ENCODE results near the gene LZTR1. TPM values are rescaled to one million over a fixed set of nuclear protein-coding genes. Genes with fewer than 3 reads are reported as not detected.

LZTR1 gene
- total RNA-seq, 1 experiment from 2014 or later = 37.2 TPM

- Mint-ChIP-seq H3K27me3 (ENCODE audit: insufficient read depth, unreplicated experiment) (no peaks in the 10 kb centered on the region), H3K27ac (ENCODE audit: unreplicated experiment) (no peak overlapping the region), H3K36me3 (ENCODE audit: insufficient read depth, unreplicated experiment) (peaks cover 8% of the 10 kb centered on the region), H3K9me3 (ENCODE audit: unreplicated experiment) (peaks cover 8% of the 10 kb centered on the region), H3K4me3 (ENCODE audit: unreplicated experiment) (no peak overlapping the region), H3K4me1 (ENCODE audit: low read depth, unreplicated experiment) (no peaks in the 10 kb centered on the region)
- no peaks in the 10 kb centered on the region for H3K36me3 ChIP-seq (ENCODE audit: control insufficient read depth, insufficient read depth, low read length)
- POLR2A ChIA-PET = no interaction called here
- CTCF ChIA-PET = no interaction called here
- H3K27me3 ChIP-seq (replicated peaks; ENCODE audit: control insufficient read depth, insufficient read depth, low read length) = no peaks in the 10 kb centered on the region; the same call in 1 of the 2 replicates
- 0 out of 2 replicates have a peak, but pooled peaks cover 3% of the 10 kb centered on the region for H3K9me3 ChIP-seq
- intact Hi-C loops (cut with micrococcal nuclease; ENCODE audit: unreplicated experiment) = no loop called here
- TF ChIP-seq CTCF (IDR thresholded peaks at IDR 0.05; ENCODE audit: insufficient read depth in 1 of 2, low read depth in 1 of 2, low read length in 1 of 2, severe bottlenecking in 1 of 2, unreplicated experiment in 1 of 2) = no peak
- no TSS peak for BruUV-seq (replicated peaks)
- no peak for DNase-seq
- H3K4me1 ChIP-seq = peaks cover 14% of the 10 kb centered on the region; the same call in 1 of the 2 replicates
- no peak overlapping the region for H3K4me3 ChIP-seq (ENCODE audit: low read depth, low read length)
Measured at GRCh38 chr22:20978419-20978818, 3.7 kb upstream of the LZTR1 start.

GRCh38 chr22:20979243-20979809 is 2.8 kb upstream of the LZTR1 start:
- intact Hi-C loops (cut with micrococcal nuclease; ENCODE audit: unreplicated experiment) = no loop called here
- Histone ChIP-seq H3K4me1 (peaks cover 14% of the 10 kb centered on the region; the same call in 1 of the 2 replicates), H3K9me3 (0 out of 2 replicates have a peak, but pooled peaks cover 3% of the 10 kb centered on the region), H3K27me3 (replicated peaks; ENCODE audit: control insufficient read depth, insufficient read depth, low read length) (no peaks in the 10 kb centered on the region; the same call in 1 of the 2 replicates), H3K4me3 (ENCODE audit: low read depth, low read length) (no peak overlapping the region), H3K36me3 (ENCODE audit: control insufficient read depth, insufficient read depth, low read length) (no peaks in the 10 kb centered on the region)
- ChIA-PET CTCF (no interaction called here), POLR2A (no interaction called here)
- Mint-ChIP-seq H3K27me3 (ENCODE audit: insufficient read depth, unreplicated experiment) (no peaks in the 10 kb centered on the region), H3K4me3 (ENCODE audit: unreplicated experiment) (no peak overlapping the region), H3K4me1 (ENCODE audit: low read depth, unreplicated experiment) (no peaks in the 10 kb centered on the region), H3K9me3 (ENCODE audit: unreplicated experiment) (peaks cover 8% of the 10 kb centered on the region), H3K27ac (ENCODE audit: unreplicated experiment) (no peak overlapping the region), H3K36me3 (ENCODE audit: insufficient read depth, unreplicated experiment) (peaks cover 8% of the 10 kb centered on the region)
- no peak for DNase-seq
- no peak for TF ChIP-seq CTCF (IDR thresholded peaks at IDR 0.05; ENCODE audit: insufficient read depth in 1 of 2, low read depth in 1 of 2, low read length in 1 of 2, severe bottlenecking in 1 of 2, unreplicated experiment in 1 of 2)
- no TSS peak for BruUV-seq (replicated peaks)

GRCh38 chr22:20979940-20980453 is 2.1 kb upstream of the LZTR1 start:
- TF ChIP-seq CTCF (IDR thresholded peaks at IDR 0.05; ENCODE audit: insufficient read depth in 1 of 2, low read depth in 1 of 2, low read length in 1 of 2, severe bottlenecking in 1 of 2, unreplicated experiment in 1 of 2) = no peak
- Mint-ChIP-seq H3K36me3 (ENCODE audit: insufficient read depth, unreplicated experiment) (peaks cover 8% of the 10 kb centered on the region), H3K9me3 (ENCODE audit: unreplicated experiment) (peaks cover 8% of the 10 kb centered on the region), H3K4me3 (ENCODE audit: unreplicated experiment) (no peak overlapping the region), H3K27me3 (ENCODE audit: insufficient read depth, unreplicated experiment) (no peaks in the 10 kb centered on the region), H3K4me1 (ENCODE audit: low read depth, unreplicated experiment) (no peaks in the 10 kb centered on the region), H3K27ac (ENCODE audit: unreplicated experiment) (no peak overlapping the region)
- H3K27me3 ChIP-seq (replicated peaks; ENCODE audit: control insufficient read depth, insufficient read depth, low read length) = no peaks in the 10 kb centered on the region
- H3K4me3 ChIP-seq (ENCODE audit: low read depth, low read length) = no peak overlapping the region
- DNase-seq = no peak
- no TSS peak for BruUV-seq (replicated peaks)
- ChIA-PET POLR2A (no interaction called here), CTCF (no interaction called here)
- intact Hi-C loops (cut with micrococcal nuclease; ENCODE audit: unreplicated experiment) = no loop called here
- H3K9me3 ChIP-seq = 0 out of 2 replicates have a peak, but pooled peaks cover 3% of the 10 kb centered on the region
- H3K4me1 ChIP-seq = peaks cover 14% of the 10 kb centered on the region; the same call in 1 of the 2 replicates
- H3K36me3 ChIP-seq (ENCODE audit: control insufficient read depth, insufficient read depth, low read length) = no peaks in the 10 kb centered on the region

Data from Caco-2 (cell line).